HG03342 (cell line): Measurements from ENCODE around the gene PCDHB13.

ENCODE experiments used
- ATAC-seq: cut with Tn5 transposase; IDR thresholded peaks from one replicate; pipeline ENCODE4 v1.9.1; 2021; ENCODE audit warnings: mild to moderate bottlenecking, moderate library complexity; ENCODE audit not compliant: unreplicated experiment

The PCDHB13 gene

GRCh38 chr5:141260458-141261237, 46.9 kb downstream of the PCDHB13 start:
- no peak for ATAC-seq

GRCh38 chr5:141261238-141261546, 47.5 kb downstream of the PCDHB13 start:
- no peak for ATAC-seq
